ENCODE results near the gene CSKMT.

Gene CSKMT

DNA sequence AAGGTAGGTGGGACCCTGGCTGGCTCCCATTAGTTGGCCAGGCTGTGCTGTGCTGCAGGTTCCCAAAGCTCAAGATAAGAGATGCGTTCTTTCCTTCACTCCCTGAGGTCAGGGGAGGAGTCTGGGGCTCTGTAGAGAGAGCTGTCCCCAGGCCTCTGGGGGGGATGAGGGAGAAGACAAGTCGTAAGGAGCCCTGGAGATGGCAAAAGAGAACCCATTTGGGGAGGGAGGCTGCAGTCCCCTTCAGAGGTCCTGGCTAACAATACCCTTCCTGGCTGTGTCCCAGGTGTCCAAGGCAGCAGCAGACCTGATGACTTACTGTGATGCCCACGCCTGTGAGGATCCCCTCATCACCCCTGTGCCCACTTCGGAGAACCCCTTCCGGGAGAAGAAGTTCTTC, 43.3 kb downstream of the CSKMT start:
- no peak for FAIRE-seq
- TF ChIP-seq, protein P1, sequence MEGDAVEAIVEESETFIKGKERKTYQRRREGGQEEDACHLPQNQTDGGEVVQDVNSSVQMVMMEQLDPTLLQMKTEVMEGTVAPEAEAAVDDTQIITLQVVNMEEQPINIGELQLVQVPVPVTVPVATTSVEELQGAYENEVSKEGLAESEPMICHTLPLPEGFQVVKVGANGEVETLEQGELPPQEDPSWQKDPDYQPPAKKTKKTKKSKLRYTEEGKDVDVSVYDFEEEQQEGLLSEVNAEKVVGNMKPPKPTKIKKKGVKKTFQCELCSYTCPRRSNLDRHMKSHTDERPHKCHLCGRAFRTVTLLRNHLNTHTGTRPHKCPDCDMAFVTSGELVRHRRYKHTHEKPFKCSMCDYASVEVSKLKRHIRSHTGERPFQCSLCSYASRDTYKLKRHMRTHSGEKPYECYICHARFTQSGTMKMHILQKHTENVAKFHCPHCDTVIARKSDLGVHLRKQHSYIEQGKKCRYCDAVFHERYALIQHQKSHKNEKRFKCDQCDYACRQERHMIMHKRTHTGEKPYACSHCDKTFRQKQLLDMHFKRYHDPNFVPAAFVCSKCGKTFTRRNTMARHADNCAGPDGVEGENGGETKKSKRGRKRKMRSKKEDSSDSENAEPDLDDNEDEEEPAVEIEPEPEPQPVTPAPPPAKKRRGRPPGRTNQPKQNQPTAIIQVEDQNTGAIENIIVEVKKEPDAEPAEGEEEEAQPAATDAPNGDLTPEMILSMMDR (IDR thresholded peaks at IDR 0.05; ENCODE audit: insufficient read depth, missing control alignments) = no peak
- no peak for DNase-seq (ENCODE audit: insufficient read length, low spot score)

DNA sequence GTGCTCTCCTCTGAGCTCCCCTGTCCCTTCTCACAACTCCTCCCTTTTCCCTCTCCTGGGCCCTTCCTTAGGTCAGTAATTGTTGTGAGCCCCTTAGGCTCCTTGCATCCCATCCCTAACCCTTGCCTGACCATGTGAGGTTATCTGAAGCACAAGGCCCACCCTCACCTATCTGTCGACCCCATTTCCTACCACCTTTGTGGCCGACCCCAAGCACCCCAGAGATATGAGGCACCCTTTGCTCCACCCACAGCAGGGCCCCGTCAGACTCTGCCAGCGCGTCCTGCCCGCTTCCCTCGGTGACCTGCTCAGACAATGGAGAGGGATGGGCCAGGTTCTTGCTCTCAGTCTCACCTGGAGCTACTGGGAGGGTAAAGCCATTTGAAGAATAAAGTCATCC, 43.7 kb downstream of the CSKMT start:
- TF ChIP-seq, protein P1 (IDR thresholded peaks at IDR 0.05; ENCODE audit: insufficient read depth, missing control alignments) = no peak
- DNase-seq (ENCODE audit: insufficient read length, low spot score) (no peak), FAIRE-seq (no peak)

DNA sequence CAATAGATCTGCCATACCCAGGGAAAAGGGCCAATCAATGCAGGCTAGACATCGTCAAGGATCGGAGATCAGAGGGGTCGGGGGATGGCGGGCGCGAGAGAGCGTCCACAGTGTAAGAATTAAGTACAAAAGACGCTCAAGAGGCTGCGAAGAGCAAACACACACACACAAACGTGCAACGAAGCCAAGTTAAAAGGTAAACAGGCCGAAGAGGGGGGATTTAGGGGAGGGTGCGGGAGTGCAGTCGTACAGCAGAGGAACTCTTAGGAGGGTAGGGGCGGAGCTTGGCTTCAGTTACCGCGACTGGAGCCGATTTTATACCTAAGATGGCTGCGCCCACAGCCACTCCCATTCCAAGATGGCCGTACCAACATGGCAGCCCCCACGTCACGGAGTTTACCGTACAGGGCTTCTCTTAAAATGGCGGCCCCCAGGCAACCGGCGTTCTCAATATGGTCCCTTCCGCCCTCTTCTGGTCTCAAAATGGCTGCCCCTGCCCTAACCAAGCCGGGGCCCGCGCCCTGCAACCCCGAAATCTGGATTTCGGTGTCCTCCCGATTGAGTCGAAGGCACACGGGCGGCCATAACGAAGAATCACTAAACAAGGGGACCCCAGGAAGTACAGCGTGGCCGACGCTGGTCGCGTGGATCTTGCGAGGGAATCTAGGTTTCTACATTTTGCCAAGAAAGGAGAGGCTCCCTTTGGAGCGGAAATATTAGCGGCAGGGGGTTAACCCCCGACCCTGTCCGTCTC, 44.3 kb downstream of the CSKMT start:
- TF ChIP-seq, protein P1 (IDR thresholded peaks at IDR 0.05; ENCODE audit: insufficient read depth, missing control alignments) = no peak
- FAIRE-seq (no peak), DNase-seq (ENCODE audit: insufficient read length, low spot score) (peak; percentile 75)

- TF ChIP-seq, protein P1 (IDR thresholded peaks at IDR 0.05; ENCODE audit: insufficient read depth, missing control alignments) = no peak
- FAIRE-seq (no peak), DNase-seq (ENCODE audit: insufficient read length, low spot score) (no peak)
Measured at GRCh38 chr11:62710001-62710345, 44.9 kb downstream of the CSKMT start.

GRCh38 chr11:62712276-62712812, 47.2 kb downstream of the CSKMT start:
- no peak for FAIRE-seq
- TF ChIP-seq, protein P1 (IDR thresholded peaks at IDR 0.05; ENCODE audit: insufficient read depth, missing control alignments) = no peak
- no peak for DNase-seq (ENCODE audit: insufficient read length, low spot score)

GRCh38 chr11:62712861-62713260, 47.7 kb downstream of the CSKMT start:
- TF ChIP-seq, protein P1 (IDR thresholded peaks at IDR 0.05; ENCODE audit: insufficient read depth, missing control alignments) = no peak
- FAIRE-seq = no peak
- no peak for DNase-seq (ENCODE audit: insufficient read length, low spot score)

GRCh38 chr11:62713343-62713742, 48.2 kb downstream of the CSKMT start:
- DNase-seq (ENCODE audit: insufficient read length, low spot score) (no peak), FAIRE-seq (no peak)
- TF ChIP-seq, protein P1 (IDR thresholded peaks at IDR 0.05; ENCODE audit: insufficient read depth, missing control alignments) = no peak

Data from D721Med (cell line).